Endothelial cell of umbilical vein (primary cell): ENCODE results near the gene SRBD1. TPM values are rescaled to one million over a fixed set of nuclear protein-coding genes. Genes with fewer than 3 reads are reported as not detected.

Source experiments
- BruUV-seq: library from RNA; stranded (reverse); fragments of 400-500 nt; replicated peaks from 2 replicates; lab custom pipeline; 2021; lab: Mats Ljungman, UMichigan
- CTCF ChIA-PET: fragments of 300-600, 350-600 bp; sonication (Branson Sonifier 250); formaldehyde crosslinking; loops from one replicate; lab custom pipeline; 2021; ENCODE audit warnings: antibody characterized with exemption, inconsistent platforms; lab: Charles Lee
- POLR2A ChIA-PET: fragments of 300-600, 350-600 bp; sonication (Branson Sonifier 250); formaldehyde crosslinking; loops from one replicate; lab custom pipeline; 2021; ENCODE audit warnings: antibody characterized with exemption, inconsistent platforms; lab: Charles Lee
- DNase-seq: peaks from one replicate; pipeline ENCODE4 v3.0.0-alpha.2; 2011; ENCODE audit warnings: low read depth, low spot score
- FAIRE-seq: peaks from 2 replicates; lab custom pipeline; 2011; peaks lifted over from hg19 to GRCh38; lab: Jason Lieb, UNC
- H2AFZ ChIP-seq: 2 replicates; pipeline ENCODE4 v1.6.0; 2012; ENCODE audit warnings: low read depth, low read length, control low read depth, inconsistent platforms
- H3K27ac ChIP-seq: 2 replicates; pipeline ENCODE4 v1.5.1; 2011; ENCODE audit warnings: low read depth, mild to moderate bottlenecking, control low read depth, low read length, moderate library complexity; ENCODE audit not compliant: insufficient read depth
- H3K27me3 ChIP-seq, 2 experiments: 2 replicates each; pipeline versions ENCODE4 v1.6.0 to v1.6.1; 2011; ENCODE audit warnings: low read length in 2 of 2, mixed read lengths in 1 of 2; ENCODE audit not compliant: control insufficient read depth in 2 of 2, insufficient read depth in 2 of 2
- H3K36me3 ChIP-seq, 2 experiments: 2 replicates in 1 of 2; 3 replicates in 1 of 2; pipeline ENCODE4 v1.5.1; 2011; ENCODE audit warnings: low read length in 2 of 2, mild to moderate bottlenecking in 1 of 2, moderate library complexity in 1 of 2; ENCODE audit not compliant: control insufficient read depth in 2 of 2, insufficient read depth in 2 of 2; ENCODE audit errors: extremely low read depth in 1 of 2
- H3K4me1 ChIP-seq: 3 replicates; pipeline ENCODE4 v1.5.1; 2011; ENCODE audit warnings: mild to moderate bottlenecking, low read length; ENCODE audit not compliant: control insufficient read depth, insufficient read depth; ENCODE audit errors: extremely low read depth
- H3K4me2 ChIP-seq: 2 replicates; pipeline ENCODE4 v1.6.1; 2011; ENCODE audit warnings: low read length, control low read depth, mixed read lengths; ENCODE audit not compliant: insufficient read depth
- H3K4me3 ChIP-seq, 3 experiments: fragments of 200-600 bp in 1 of 3; sonication (generic), shearing (Covaris generic) in 1 of 3; replicated peaks in 1 of 3; 2 replicates each; pipeline ENCODE4 v1.5.1; 2011 to 2016; ENCODE audit warnings: control low read depth in 3 of 3, low read length in 3 of 3, mild to moderate bottlenecking in 2 of 3, inconsistent platforms in 1 of 3, low read depth in 1 of 3, moderate library complexity in 1 of 3; ENCODE audit not compliant: insufficient read depth in 1 of 3
- H3K79me2 ChIP-seq: 2 replicates; pipeline ENCODE4 v1.6.0; 2012; ENCODE audit warnings: low read length, inconsistent platforms; ENCODE audit not compliant: control insufficient read depth, insufficient read depth
- H3K9ac ChIP-seq: replicated peaks from 2 replicates; pipeline ENCODE3; 2011; ENCODE audit warnings: low read length, control low read depth; ENCODE audit not compliant: insufficient read depth; ENCODE audit errors: extremely low read depth
- H3K9me1 ChIP-seq: replicated peaks from 3 replicates; pipeline ENCODE4 v1.6.0; 2011; ENCODE audit warnings: mild to moderate bottlenecking, low read length; ENCODE audit not compliant: control insufficient read depth, insufficient read depth; ENCODE audit errors: extremely low read depth
- H3K9me3 ChIP-seq: replicated peaks from 2 replicates; pipeline ENCODE4 v1.5.1; 2012; ENCODE audit warnings: low read length, inconsistent platforms; ENCODE audit not compliant: control insufficient read depth, insufficient read depth
- H4K20me1 ChIP-seq: replicated peaks from 2 replicates; pipeline ENCODE3; 2011; ENCODE audit warnings: mild to moderate bottlenecking, low read length; ENCODE audit not compliant: control insufficient read depth, insufficient read depth; ENCODE audit errors: extremely low read depth
- CTCF ChIP-seq, 2 donors: IDR thresholded peaks; 1 replicate in 1 of 2; 2 replicates in 1 of 2; pipeline ENCODE4 v1.5.1; 2011; ENCODE audit warnings: low read length in 2 of 2, mild to moderate bottlenecking in 2 of 2, moderate library complexity in 2 of 2, control low read depth in 1 of 2, inconsistent platforms in 1 of 2, low read depth in 1 of 2; ENCODE audit not compliant: insufficient read depth in 1 of 2; ENCODE audit errors: extremely low read depth in 1 of 2
- EZH2 ChIP-seq: IDR thresholded peaks from 2 replicates; pipeline ENCODE4 v1.6.1; 2012; ENCODE audit warnings: borderline replicate concordance, low read depth, mild to moderate bottlenecking, moderate library complexity, low read length, inconsistent platforms; ENCODE audit not compliant: severe bottlenecking
- FOS ChIP-seq: IDR thresholded peaks from 2 replicates; pipeline ENCODE4 v1.6.1; 2011; ENCODE audit warnings: mild to moderate bottlenecking, low read length, moderate library complexity, borderline replicate concordance; ENCODE audit not compliant: insufficient read depth
- MAX ChIP-seq: IDR thresholded peaks from 2 replicates; pipeline ENCODE4 v1.6.1; 2011; ENCODE audit not compliant: insufficient read depth, insufficient read length
- POLR2AphosphoS5 ChIP-seq: IDR thresholded peaks from 2 replicates; pipeline ENCODE4 v1.6.1; 2012; ENCODE audit warnings: low read depth, mild to moderate bottlenecking, control low read depth, low read length, moderate library complexity; ENCODE audit not compliant: insufficient read depth
- dilution Hi-C: fragments of 300-500 bp; cut with MboI; formaldehyde crosslinking; loops from one replicate; pipeline ENCODE4 v1.15.0; 2019; ENCODE audit warnings: low sequenced_read_pairs; ENCODE audit not compliant: extremely low pct_ligation_motif_present
- intact Hi-C: fragments of 100-400 bp; cut with micrococcal nuclease; formaldehyde crosslinking; loops from one replicate; pipeline ENCODE4 v1.10.0; 2022
- polyA plus RNA-seq, 4 experiments: library from polyadenylated mRNA; depleted of rRNA in 3 of 4; stranded (reverse) in 3 of 4; unstranded in 1 of 4; fragments of >200 nt; gene quantifications; 2 replicates each; pipeline versions ENCODE4 v1.2.1 to v1.2.3, GENCODE V29; 2011 to 2012; ENCODE audit warnings: missing spikeins in 1 of 4
- total RNA-seq: library from RNA; stranded (reverse); gene quantifications from 2 replicates; pipeline ENCODE4 v1.2.3, GENCODE V29; 2021

SRBD1 gene
- total and polyA plus RNA-seq, 2 donors (not counting 3 experiments of a cell fraction or from before 2014, with no cell fraction given) = 3.7 to 12.5 TPM

GRCh38 chr2:45554073-45554741, 56.9 kb downstream of the SRBD1 start:
- H3K4me2 ChIP-seq = no peak overlapping the region
- H3K36me3 ChIP-seq = no peaks in the 10 kb centered on the region
- FAIRE-seq = no peak
- dilution Hi-C loops = no loop called here
- no peaks in the 10 kb centered on the region for H3K9me3 ChIP-seq
- H3K4me3 ChIP-seq = no peak overlapping the region
- no peaks in the 10 kb centered on the region for H3K79me2 ChIP-seq
- ChIA-PET CTCF (interaction anchor here (1.0 to 1.6 kb wide), 7 partner anchors 9 to 70 kb away, joined by 3 to 11 read pairs (median 3); no protein-coding TSS in a partner anchor), POLR2A (no interaction called here)
- no peaks in the 10 kb centered on the region for H3K9me1 ChIP-seq
- no peaks in the 10 kb centered on the region for H3K27me3 ChIP-seq
- no peaks in the 10 kb centered on the region for H3K4me1 ChIP-seq
- intact Hi-C loops = loop anchor here (5.0 kb wide), 1 partner anchor 1347 kb away; no protein-coding TSS in a partner anchor
- TF ChIP-seq MAX = no peak
- TF ChIP-seq FOS = no peak
- TF ChIP-seq CTCF (IDR thresholded peaks at IDR 0.05; ENCODE audit: extremely low read depth in 1 of 2, insufficient read depth in 1 of 2, low read depth in 1 of 2, low read length in 2 of 2) = no peak
- TF ChIP-seq POLR2AphosphoS5 = no peak
- TF ChIP-seq EZH2 = no peak
- no peak for DNase-seq
- H4K20me1 ChIP-seq = no peaks in the 10 kb centered on the region
- H2AFZ ChIP-seq = no peak overlapping the region
- BruUV-seq = no TSS peak
- H3K9ac ChIP-seq = no peak overlapping the region
- no peak overlapping the region for H3K27ac ChIP-seq
